Brain microvascular endothelial cell (primary cell): ENCODE measurements around the gene L1CAM.
A peak's percentile ranks its signal among the peaks of the same experiment; 100 is the strongest.

Source experiments
- DNase-seq: peaks from one replicate; pipeline ENCODE4 v3.0.0-alpha.2; 2020
- H3K27ac ChIP-seq: fragments of 250-450 bp; sonication (Bioruptor Pico); 2 replicates; pipeline ENCODE4 v1.5.1; 2020; ENCODE audit warnings: mild to moderate bottlenecking, moderate library complexity
- H3K27me3 ChIP-seq: fragments of 250-450 bp; sonication (Bioruptor Pico); replicated peaks from 2 replicates; pipeline ENCODE4 v1.5.1; 2020; ENCODE audit warnings: mild to moderate bottlenecking
- H3K36me3 ChIP-seq: fragments of 250-450 bp; sonication (Bioruptor Pico); replicated peaks from 2 replicates; pipeline ENCODE4 v1.5.1; 2020; ENCODE audit warnings: mild to moderate bottlenecking
- H3K4me3 ChIP-seq: 2 replicates; pipeline ENCODE4 v1.5.1; 2011; ENCODE audit warnings: low read depth, mild to moderate bottlenecking, control low read depth, low read length, moderate library complexity
- CTCF ChIP-seq: IDR thresholded peaks from 2 replicates; pipeline ENCODE4 v1.5.1; 2011; ENCODE audit warnings: low read depth, mild to moderate bottlenecking, moderate library complexity, low read length, control low read depth, inconsistent platforms; ENCODE audit errors: missing control alignments
- in situ Hi-C: cut with HindIII; loops from 2 replicates; pipeline ENCODE4 v1.10.0; 2017; ENCODE audit warnings: low sequenced_read_pairs, low pct_ligation_motif_present

Gene L1CAM

GRCh38 chrX:153857348-153857903, 28.5 kb downstream of the L1CAM start:
- Histone ChIP-seq H3K36me3 (no peaks in the 10 kb centered on the region), H3K27me3 (no peaks in the 10 kb centered on the region), H3K27ac (no peak overlapping the region), H3K4me3 (no peak overlapping the region)
- DNase-seq = no peak
- TF ChIP-seq CTCF = no peak
- in situ Hi-C loops = no loop called here

GRCh38 chrX:153854702-153855101, 31.3 kb downstream of the L1CAM start:
- peak; percentile 3 for TF ChIP-seq CTCF
- no peak for DNase-seq
- no peak overlapping the region for H3K4me3 ChIP-seq
- H3K27me3 ChIP-seq = no peaks in the 10 kb centered on the region
- in situ Hi-C loops = no loop called here
- no peaks in the 10 kb centered on the region for H3K36me3 ChIP-seq
- H3K27ac ChIP-seq = no peak overlapping the region

GRCh38 chrX:153853902-153854267, 32.1 kb downstream of the L1CAM start:
- TF ChIP-seq CTCF = no peak
- no peak overlapping the region for H3K27ac ChIP-seq
- DNase-seq = no peak
- H3K36me3 ChIP-seq = no peaks in the 10 kb centered on the region
- in situ Hi-C loops = no loop called here
- no peak overlapping the region for H3K4me3 ChIP-seq
- no peaks in the 10 kb centered on the region for H3K27me3 ChIP-seq

- TF ChIP-seq CTCF = no peak
- H3K27me3 ChIP-seq = no peaks in the 10 kb centered on the region
- no peak overlapping the region for H3K27ac ChIP-seq
These were observed 32.6 kb downstream of the L1CAM start for GRCh38 chrX:153853180-153853901.

GRCh38 chrX:153851981-153852380, 34.0 kb downstream of the L1CAM start:
- in situ Hi-C loops = no loop called here
- no peak overlapping the region for H3K4me3 ChIP-seq
- DNase-seq = no peak
- no peak overlapping the region for H3K27ac ChIP-seq
- no peaks in the 10 kb centered on the region for H3K27me3 ChIP-seq
- H3K36me3 ChIP-seq = no peaks in the 10 kb centered on the region
- TF ChIP-seq CTCF = no peak

More at GRCh38 chrX:153853180-153853901, 32.6 kb downstream of the L1CAM start:
- in situ Hi-C loops = no loop called here
- Histone ChIP-seq H3K4me3 (no peak overlapping the region), H3K36me3 (no peaks in the 10 kb centered on the region)
- DNase-seq = no peak

- TF ChIP-seq CTCF = no peak
- Histone ChIP-seq H3K36me3 (no peaks in the 10 kb centered on the region), H3K27me3 (peaks cover 5% of the 10 kb centered on the region), H3K27ac (no peak overlapping the region), H3K4me3 (no peak overlapping the region)
- in situ Hi-C loops = no loop called here
- DNase-seq = no peak
These were observed 37.6 kb downstream of the L1CAM start for GRCh38 chrX:153848325-153848724.
